Lower lobe of right lung (tissue), 2 donors: ENCODE data around the gene CR1. TPM values are rescaled to one million over a fixed set of nuclear protein-coding genes. Genes with fewer than 3 reads are reported as not detected.
"Not testable (repeated sequence)": the region's sequence is repeated elsewhere in the genome, so short reads cannot be mapped to it uniquely, and the experiment has no call there.

Source experiments
- ATAC-seq, 2 donors: fragments of 200-7000 bp; cut with Tn5 transposase; one replicate each; pipeline ENCODE4 v1.9.1; 2020 to 2022; ENCODE audit warnings: mild to moderate bottlenecking in 2 of 2, moderate library complexity in 2 of 2
- DNase-seq: peaks from one replicate; pipeline ENCODE4 v3.0.0-alpha.2; 2020
- H3K27ac ChIP-seq: fragments of 200-600 bp; one replicate; pipeline ENCODE4 v1.8.0; 2022
- H3K27me3 ChIP-seq: fragments of 200-600 bp; one replicate; pipeline ENCODE4 v1.8.0; 2022; ENCODE audit warnings: low read depth
- H3K36me3 ChIP-seq: fragments of 200-600 bp; one replicate; pipeline ENCODE4 v1.8.0; 2022; ENCODE audit warnings: mild to moderate bottlenecking
- H3K4me1 ChIP-seq: fragments of 200-600 bp; one replicate; pipeline ENCODE4 v1.8.0; 2022
- H3K4me3 ChIP-seq: fragments of 200-600 bp; one replicate; pipeline ENCODE4 v1.8.0; 2022; ENCODE audit warnings: mild to moderate bottlenecking
- H3K9me3 ChIP-seq: fragments of 200-600 bp; one replicate; pipeline ENCODE4 v1.8.0; 2022
- intact Hi-C: fragments of 100-400 bp; cut with DNase I; formaldehyde crosslinking; loops from one replicate; pipeline ENCODE4 v1.11.0; 2022
- total RNA-seq: library from RNA; stranded (reverse); fragmentation: NEBNext Ultra II Directional; extraction: Animal tissue kit (Norgen Biotek cat#: 25700); gene quantifications from one replicate; pipeline ENCODE4 v1.2.1, GENCODE V29; 2021
- TF ChIP-seq, protein P1 (sequence below): fragments of 200-600 bp; IDR thresholded peaks from one replicate; pipeline ENCODE4 v1.8.0; 2022; ENCODE audit warnings: antibody characterized with exemption, mild to moderate bottlenecking
- donor health status: DM: no; HTN: yes; CAD: no; lungs with severe emphysema.

CR1 gene
- total RNA-seq, 1 donor from 2014 or later = 21.5 TPM

DNA sequence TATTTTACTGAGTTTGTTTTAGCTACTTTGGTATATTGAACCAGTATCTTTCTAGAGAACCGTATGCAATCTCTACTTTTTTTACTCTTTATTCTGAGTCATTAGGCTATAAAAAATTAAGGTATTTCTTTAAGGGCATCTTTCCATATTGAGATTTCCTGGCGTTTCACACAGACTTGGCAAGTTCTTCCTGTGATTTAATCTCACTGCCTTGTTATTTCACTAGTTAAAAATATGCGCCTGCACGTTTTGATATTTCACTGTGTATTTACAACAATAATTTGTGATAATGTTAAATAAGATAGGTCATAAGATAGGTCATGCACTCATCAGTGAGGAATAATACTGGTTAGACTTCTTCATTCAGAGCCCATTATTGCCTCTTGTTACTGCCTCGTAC is 132.8 kb downstream of the CR1 start:
- ATAC-seq (no peak), DNase-seq (no peak)
- no peaks in the 10 kb centered on the region for H3K4me1 ChIP-seq
- H3K9me3 ChIP-seq = no peaks in the 10 kb centered on the region
- intact Hi-C loops = no loop called here
- TF ChIP-seq, protein P1, sequence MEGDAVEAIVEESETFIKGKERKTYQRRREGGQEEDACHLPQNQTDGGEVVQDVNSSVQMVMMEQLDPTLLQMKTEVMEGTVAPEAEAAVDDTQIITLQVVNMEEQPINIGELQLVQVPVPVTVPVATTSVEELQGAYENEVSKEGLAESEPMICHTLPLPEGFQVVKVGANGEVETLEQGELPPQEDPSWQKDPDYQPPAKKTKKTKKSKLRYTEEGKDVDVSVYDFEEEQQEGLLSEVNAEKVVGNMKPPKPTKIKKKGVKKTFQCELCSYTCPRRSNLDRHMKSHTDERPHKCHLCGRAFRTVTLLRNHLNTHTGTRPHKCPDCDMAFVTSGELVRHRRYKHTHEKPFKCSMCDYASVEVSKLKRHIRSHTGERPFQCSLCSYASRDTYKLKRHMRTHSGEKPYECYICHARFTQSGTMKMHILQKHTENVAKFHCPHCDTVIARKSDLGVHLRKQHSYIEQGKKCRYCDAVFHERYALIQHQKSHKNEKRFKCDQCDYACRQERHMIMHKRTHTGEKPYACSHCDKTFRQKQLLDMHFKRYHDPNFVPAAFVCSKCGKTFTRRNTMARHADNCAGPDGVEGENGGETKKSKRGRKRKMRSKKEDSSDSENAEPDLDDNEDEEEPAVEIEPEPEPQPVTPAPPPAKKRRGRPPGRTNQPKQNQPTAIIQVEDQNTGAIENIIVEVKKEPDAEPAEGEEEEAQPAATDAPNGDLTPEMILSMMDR = no peak
- H3K4me3 ChIP-seq = no peak overlapping the region
- H3K27ac ChIP-seq = no peak overlapping the region
- H3K27me3 ChIP-seq = no peaks in the 10 kb centered on the region
- no peaks in the 10 kb centered on the region for H3K36me3 ChIP-seq

DNA sequence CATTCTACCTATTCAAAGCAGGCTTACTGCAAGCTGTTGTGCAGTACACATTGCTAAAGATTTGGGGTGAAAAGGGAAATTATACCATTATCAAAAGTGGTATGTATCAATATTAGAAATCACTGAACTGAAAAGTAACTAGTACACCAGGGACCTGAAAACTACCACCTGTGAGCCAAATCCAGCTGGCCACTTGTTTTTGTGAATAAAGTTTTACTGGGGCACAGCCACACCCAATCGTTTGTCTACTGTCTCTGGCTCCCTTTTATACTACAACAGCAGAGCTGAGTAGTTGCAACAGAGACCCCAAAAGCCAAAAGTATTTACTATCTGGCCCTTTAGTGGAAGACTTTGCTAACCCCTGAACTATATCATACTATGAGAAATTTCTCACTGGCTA is 135.2 kb downstream of the CR1 start:
- Histone ChIP-seq H3K27me3 (peaks cover 3% of the 10 kb centered on the region), H3K9me3 (no peaks in the 10 kb centered on the region), H3K4me1 (no peaks in the 10 kb centered on the region), H3K36me3 (no peaks in the 10 kb centered on the region), H3K27ac (no peak overlapping the region), H3K4me3 (no peak overlapping the region)
- intact Hi-C loops = no loop called here
- TF ChIP-seq, protein P1 = no peak
- no peak for DNase-seq
- no peak for ATAC-seq

- intact Hi-C loops = no loop called here
- no peak for ATAC-seq
- no peaks in the 10 kb centered on the region for H3K36me3 ChIP-seq
- peaks cover 3% of the 10 kb centered on the region for H3K27me3 ChIP-seq
- no peaks in the 10 kb centered on the region for H3K9me3 ChIP-seq
- TF ChIP-seq, protein P1 = no peak
- no peak for DNase-seq
- H3K27ac ChIP-seq = no peak overlapping the region
- no peak overlapping the region for H3K4me3 ChIP-seq
- H3K4me1 ChIP-seq = no peaks in the 10 kb centered on the region
These were observed 137.3 kb downstream of the CR1 start for GRCh38 chr1:207633226-207633625.

DNA sequence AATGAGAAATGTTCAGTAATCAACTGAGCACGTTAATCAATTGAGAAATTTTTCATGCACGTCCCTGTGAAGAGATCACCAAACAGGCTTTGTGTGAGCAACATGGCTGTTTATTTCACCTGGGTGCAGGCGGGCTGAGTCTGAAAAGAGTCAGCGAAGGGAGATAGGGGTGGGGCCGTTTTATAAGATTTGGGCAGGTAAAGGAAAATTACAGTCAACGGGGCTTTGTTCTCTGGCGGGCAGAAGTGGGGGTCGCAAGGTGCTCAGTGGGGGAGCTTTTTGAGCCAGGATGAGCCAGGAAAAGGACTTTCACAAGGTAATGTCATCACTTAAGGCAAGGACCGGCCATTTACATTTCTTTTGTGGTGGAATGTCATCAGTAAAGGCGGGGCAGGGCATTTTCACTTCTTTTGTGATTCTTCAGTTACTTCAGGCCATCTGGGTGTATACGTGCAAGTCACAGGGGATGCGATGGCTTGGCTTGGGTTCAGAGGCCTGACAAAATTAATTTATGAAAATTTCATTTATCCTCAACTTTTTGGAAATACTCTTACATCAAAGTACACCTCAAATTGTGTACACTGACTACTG is 137.8 kb downstream of the CR1 start:
- H3K27ac ChIP-seq, H3K27me3 ChIP-seq, H3K36me3 ChIP-seq, H3K4me3 ChIP-seq, H3K4me1 ChIP-seq, H3K9me3 ChIP-seq, DNase-seq, intact Hi-C loops, ATAC-seq: not testable (repeated sequence)

DNA sequence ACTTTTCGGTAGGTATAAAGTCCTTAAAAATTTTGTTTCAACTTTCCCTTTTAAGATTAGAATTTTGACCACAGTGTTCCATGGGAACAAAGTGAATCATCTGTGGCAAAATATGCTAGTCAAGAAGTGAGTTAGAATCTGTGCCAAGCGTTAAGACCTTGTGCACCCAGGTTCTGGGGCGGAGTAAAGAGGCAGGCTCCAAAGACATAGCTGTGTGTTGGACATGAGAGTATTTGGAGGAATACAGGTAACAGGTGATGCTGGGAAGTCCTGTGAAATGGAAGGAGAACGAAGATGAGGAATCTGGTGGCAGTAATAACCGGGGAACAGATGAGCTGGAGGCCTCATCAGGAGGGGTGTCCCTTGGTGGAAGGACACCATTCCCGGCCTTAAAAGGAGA is 138.3 kb downstream of the CR1 start:
- intact Hi-C loops, H3K9me3 ChIP-seq, H3K4me3 ChIP-seq, H3K4me1 ChIP-seq, H3K27me3 ChIP-seq, H3K27ac ChIP-seq, ATAC-seq, H3K36me3 ChIP-seq, DNase-seq: not testable (repeated sequence)

GRCh38 chr1:207635569-207636186 is 139.7 kb downstream of the CR1 start:
- H3K36me3 ChIP-seq, H3K27ac ChIP-seq, H3K27me3 ChIP-seq, intact Hi-C loops, H3K4me1 ChIP-seq, H3K4me3 ChIP-seq, ATAC-seq, H3K9me3 ChIP-seq, DNase-seq: not testable (repeated sequence)

- H3K9me3 ChIP-seq, H3K27me3 ChIP-seq, ATAC-seq, intact Hi-C loops, H3K4me3 ChIP-seq, DNase-seq, H3K27ac ChIP-seq, H3K4me1 ChIP-seq, H3K36me3 ChIP-seq: not testable (repeated sequence)
These were observed 142.7 kb downstream of the CR1 start for GRCh38 chr1:207638487-207639145.

GRCh38 chr1:207639362-207639761 is 143.4 kb downstream of the CR1 start:
- intact Hi-C loops, H3K27me3 ChIP-seq, DNase-seq, ATAC-seq, H3K4me1 ChIP-seq, H3K4me3 ChIP-seq, H3K27ac ChIP-seq, H3K36me3 ChIP-seq, H3K9me3 ChIP-seq: not testable (repeated sequence)
